PFSK-1 (cell line): Measurements from ENCODE around the gene SNX3.

Experiments used
- FOXP2 ChIP-seq: optimal IDR thresholded peaks from 2 replicates; pipeline ENCODE3; 2011; ENCODE audit warnings: borderline replicate concordance, control low read depth, inconsistent platforms; ENCODE audit not compliant: insufficient read depth; ENCODE audit errors: extremely low read length, extremely low read depth
- POLR2AphosphoS5 ChIP-seq: IDR thresholded peaks from 2 replicates; pipeline ENCODE4 v1.6.1; 2012; ENCODE audit warnings: low read depth, mild to moderate bottlenecking, control low read depth, low read length, moderate library complexity
- SIN3A ChIP-seq: IDR thresholded peaks from 2 replicates; pipeline ENCODE4 v1.6.1; 2012; ENCODE audit warnings: mild to moderate bottlenecking, low read length, moderate library complexity, borderline replicate concordance; ENCODE audit not compliant: insufficient read depth
- TAF1 ChIP-seq: IDR thresholded peaks from 2 replicates; pipeline ENCODE4 v1.6.1; 2012; ENCODE audit warnings: low read length, control low read depth, borderline replicate concordance; ENCODE audit not compliant: insufficient read depth
- TF ChIP-seq, protein P1 (sequence below), 2 experiments: IDR thresholded peaks; 2 replicates each; pipeline versions ENCODE4 v1.6.1 to v1.8.0; 2011 to 2012; ENCODE audit warnings: low read depth in 2 of 2, low read length in 2 of 2, control low read depth in 1 of 2, inconsistent platforms in 1 of 2, mild to moderate bottlenecking in 1 of 2, moderate library complexity in 1 of 2; ENCODE audit not compliant: insufficient read depth in 1 of 2

DNA sequence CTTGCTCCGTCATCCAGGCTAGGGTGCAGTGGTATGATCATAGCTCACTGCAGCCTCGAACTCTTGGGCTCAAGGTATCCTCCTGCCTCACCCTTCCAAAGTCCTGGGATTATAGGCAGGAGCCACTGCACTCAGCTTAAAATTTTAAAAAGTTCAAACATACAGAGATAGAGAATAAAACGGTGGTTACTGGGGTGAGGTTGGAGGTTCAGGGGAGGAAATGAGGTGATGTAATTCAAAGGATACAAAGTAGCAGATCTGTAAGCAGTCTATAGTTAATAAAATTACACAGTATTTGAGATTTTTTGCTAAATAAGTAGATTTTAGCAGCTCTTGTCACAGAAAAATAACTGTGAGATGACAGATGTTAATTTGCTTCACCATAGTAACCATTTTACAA, 26.5 kb upstream of the SNX3 start:
- TF ChIP-seq, protein P1, sequence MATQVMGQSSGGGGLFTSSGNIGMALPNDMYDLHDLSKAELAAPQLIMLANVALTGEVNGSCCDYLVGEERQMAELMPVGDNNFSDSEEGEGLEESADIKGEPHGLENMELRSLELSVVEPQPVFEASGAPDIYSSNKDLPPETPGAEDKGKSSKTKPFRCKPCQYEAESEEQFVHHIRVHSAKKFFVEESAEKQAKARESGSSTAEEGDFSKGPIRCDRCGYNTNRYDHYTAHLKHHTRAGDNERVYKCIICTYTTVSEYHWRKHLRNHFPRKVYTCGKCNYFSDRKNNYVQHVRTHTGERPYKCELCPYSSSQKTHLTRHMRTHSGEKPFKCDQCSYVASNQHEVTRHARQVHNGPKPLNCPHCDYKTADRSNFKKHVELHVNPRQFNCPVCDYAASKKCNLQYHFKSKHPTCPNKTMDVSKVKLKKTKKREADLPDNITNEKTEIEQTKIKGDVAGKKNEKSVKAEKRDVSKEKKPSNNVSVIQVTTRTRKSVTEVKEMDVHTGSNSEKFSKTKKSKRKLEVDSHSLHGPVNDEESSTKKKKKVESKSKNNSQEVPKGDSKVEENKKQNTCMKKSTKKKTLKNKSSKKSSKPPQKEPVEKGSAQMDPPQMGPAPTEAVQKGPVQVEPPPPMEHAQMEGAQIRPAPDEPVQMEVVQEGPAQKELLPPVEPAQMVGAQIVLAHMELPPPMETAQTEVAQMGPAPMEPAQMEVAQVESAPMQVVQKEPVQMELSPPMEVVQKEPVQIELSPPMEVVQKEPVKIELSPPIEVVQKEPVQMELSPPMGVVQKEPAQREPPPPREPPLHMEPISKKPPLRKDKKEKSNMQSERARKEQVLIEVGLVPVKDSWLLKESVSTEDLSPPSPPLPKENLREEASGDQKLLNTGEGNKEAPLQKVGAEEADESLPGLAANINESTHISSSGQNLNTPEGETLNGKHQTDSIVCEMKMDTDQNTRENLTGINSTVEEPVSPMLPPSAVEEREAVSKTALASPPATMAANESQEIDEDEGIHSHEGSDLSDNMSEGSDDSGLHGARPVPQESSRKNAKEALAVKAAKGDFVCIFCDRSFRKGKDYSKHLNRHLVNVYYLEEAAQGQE (IDR thresholded peaks at IDR 0.05; ENCODE audit: insufficient read depth in 1 of 2, low read depth in 2 of 2, low read length in 2 of 2), result no peak
- TF ChIP-seq POLR2AphosphoS5 (no peak), SIN3A (no peak), TAF1 (no peak), FOXP2 (no peak)
